Right atrium auricular region (tissue), 2 donors: ENCODE data around the gene PRPF19. TPM values are rescaled to one million over a fixed set of nuclear protein-coding genes. Genes with fewer than 3 reads are reported as not detected.
A peak's percentile ranks its signal among the peaks of the same experiment; 100 is the strongest.

Experiments used
- DNase-seq: peaks from one replicate; pipeline ENCODE4 v3.0.0-alpha.2; 2019; ENCODE audit warnings: low spot score
- H3K27ac ChIP-seq, 2 donors: fragments of 200-600 bp; sonication (generic); 1 replicate in 1 of 2; 2 replicates in 1 of 2; pipeline ENCODE4 v1.5.1; 2016 to 2019
- H3K27me3 ChIP-seq, 2 donors: fragments of 200-600 bp; sonication (generic); one replicate each; pipeline versions ENCODE4 v1.5.1 to v1.6.0; 2017 to 2019
- H3K36me3 ChIP-seq: fragments of 200-600 bp; sonication (generic); one replicate; pipeline ENCODE4 v1.5.1; 2016
- H3K4me1 ChIP-seq, 2 donors: fragments of 200-600 bp; sonication (generic); one replicate each; pipeline versions ENCODE4 v1.5.1 to v1.6.0; 2017 to 2019
- H3K4me3 ChIP-seq, 2 donors: fragments of 200-600 bp; sonication (generic); 1 replicate in 1 of 2; 2 replicates in 1 of 2; pipeline ENCODE4 v1.5.1; 2017 to 2019; ENCODE audit warnings: mild to moderate bottlenecking in 1 of 2, moderate library complexity in 1 of 2
- H3K9me3 ChIP-seq, 2 donors: fragments of 200-600 bp; sonication (generic); one replicate each; pipeline ENCODE4 v1.5.1; 2019
- total RNA-seq, 2 donors: library from RNA; depleted of rRNA; stranded (reverse); fragments of >200 nt; gene quantifications; one replicate each; pipeline ENCODE4 v1.1.0, GENCODE V29; 2016
- TF ChIP-seq, protein P1 (sequence below), 2 donors: fragments of 200-600 bp; sonication (generic); IDR thresholded peaks; one replicate each; pipeline ENCODE4 v1.5.1; 2019; ENCODE audit warnings: antibody characterized with exemption in 2 of 2

Gene PRPF19
- total RNA-seq = 10 to 100 TPM; 20.3 to 46.2 TPM

DNA sequence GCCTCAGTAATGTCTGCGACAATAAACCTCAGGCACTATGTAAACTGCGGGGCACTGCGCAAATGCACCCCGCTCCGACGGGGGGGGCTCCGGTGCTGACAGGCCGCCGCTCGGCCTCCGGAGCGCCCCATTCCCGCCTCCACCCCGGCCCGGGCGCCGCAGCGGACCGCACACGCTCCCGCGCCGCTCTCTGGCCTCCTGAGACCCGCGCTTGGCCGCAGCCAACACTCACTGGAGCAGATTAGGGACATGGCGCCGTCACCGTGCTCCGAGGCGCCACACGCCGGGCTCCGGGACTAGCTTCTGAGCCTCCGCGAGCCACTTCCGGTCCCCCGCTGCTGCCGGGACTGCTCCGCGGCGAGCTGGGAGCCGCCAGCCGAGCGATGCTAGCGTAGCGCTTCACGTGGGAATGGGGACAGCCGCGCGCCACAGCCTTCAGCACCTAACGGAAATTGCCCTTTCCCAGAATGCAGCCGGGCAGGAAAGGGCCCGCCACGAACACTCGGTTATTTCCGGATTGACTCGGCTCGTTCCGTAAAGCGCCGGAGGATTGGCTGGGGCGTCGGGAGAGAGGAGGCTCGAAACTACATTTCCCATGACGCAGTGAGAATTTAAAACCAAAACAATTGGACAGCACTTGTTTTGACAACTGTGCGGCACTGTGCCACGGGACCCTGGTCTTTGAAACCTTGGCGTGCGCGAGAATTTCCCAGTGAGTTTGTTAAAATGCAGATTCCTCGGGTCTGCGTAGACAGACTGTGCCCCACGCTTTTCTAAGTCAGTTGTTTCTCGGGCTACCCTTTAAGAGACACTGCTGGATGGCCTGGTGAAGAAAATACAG, at the start of gene PRPF19:
TSS of gene PRPF19 (minus strand) at position 454 of the 841 bp plus-strand sequence. CDS start at position 251, 203 bp downstream.
- DNase-seq = peak; percentile 97
- peak within 1 kb of the TSS; percentile 89 to 97 for H3K27ac ChIP-seq
- H3K4me3 ChIP-seq = peak within 1 kb of the TSS; percentile 92 to 100
- H3K9me3 ChIP-seq = no peaks in the 10 kb centered on the region
- H3K4me1 ChIP-seq = peaks cover 0 to 33% of the 10 kb centered on the region in 2 donors
- H3K27me3 ChIP-seq = no peaks in the 10 kb centered on the region
- H3K36me3 ChIP-seq = peaks cover 19% of the 10 kb centered on the region
- TF ChIP-seq, protein P1, sequence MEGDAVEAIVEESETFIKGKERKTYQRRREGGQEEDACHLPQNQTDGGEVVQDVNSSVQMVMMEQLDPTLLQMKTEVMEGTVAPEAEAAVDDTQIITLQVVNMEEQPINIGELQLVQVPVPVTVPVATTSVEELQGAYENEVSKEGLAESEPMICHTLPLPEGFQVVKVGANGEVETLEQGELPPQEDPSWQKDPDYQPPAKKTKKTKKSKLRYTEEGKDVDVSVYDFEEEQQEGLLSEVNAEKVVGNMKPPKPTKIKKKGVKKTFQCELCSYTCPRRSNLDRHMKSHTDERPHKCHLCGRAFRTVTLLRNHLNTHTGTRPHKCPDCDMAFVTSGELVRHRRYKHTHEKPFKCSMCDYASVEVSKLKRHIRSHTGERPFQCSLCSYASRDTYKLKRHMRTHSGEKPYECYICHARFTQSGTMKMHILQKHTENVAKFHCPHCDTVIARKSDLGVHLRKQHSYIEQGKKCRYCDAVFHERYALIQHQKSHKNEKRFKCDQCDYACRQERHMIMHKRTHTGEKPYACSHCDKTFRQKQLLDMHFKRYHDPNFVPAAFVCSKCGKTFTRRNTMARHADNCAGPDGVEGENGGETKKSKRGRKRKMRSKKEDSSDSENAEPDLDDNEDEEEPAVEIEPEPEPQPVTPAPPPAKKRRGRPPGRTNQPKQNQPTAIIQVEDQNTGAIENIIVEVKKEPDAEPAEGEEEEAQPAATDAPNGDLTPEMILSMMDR (IDR thresholded peaks at IDR 0.05) = no peak

DNA sequence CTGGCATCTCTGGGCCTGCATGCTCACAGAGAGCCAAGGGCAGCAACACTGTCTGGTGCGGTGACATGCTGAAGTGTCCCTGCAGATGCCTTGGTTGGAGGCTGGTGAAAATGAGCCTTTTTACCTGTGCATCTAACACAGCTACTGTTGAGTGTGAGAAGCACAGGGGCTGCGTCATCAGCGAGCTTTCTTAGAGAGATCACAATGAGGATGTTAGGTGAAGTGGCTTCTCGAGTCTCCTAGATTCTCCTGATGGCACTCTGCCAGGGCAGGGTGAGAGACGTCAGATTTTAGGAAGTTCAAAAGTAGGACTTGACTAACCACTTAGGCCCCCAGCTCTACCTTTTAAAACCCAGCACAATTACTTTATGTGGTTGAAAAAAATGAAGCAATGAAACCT, 49.2 kb upstream of the PRPF19 start:
- TF ChIP-seq, protein P1 (IDR thresholded peaks at IDR 0.05) = no peak
- H3K9me3 ChIP-seq = no peaks in the 10 kb centered on the region
- no peak for DNase-seq

DNA sequence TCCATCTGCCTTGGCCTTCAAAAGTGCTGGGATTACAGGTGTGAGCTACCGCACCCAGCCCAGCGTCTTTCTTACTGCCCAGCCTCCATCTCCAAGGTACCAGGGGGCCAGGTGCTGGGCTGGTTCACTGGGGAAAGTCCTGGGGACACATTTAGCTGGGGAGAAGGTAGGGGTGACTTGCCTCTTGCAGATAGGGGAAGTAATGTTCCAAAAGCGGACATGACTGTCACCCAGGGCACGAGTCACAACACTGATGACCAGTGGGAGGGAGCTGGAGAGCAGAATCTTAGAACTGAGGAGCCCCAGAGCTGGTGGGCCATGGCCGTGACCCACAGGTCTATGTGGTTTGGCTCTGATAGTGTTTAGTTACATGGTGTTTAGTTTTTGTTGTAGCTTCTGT, 48.0 kb upstream of the PRPF19 start:
- Histone ChIP-seq H3K27me3 (no peaks in the 10 kb centered on the region), H3K9me3 (no peaks in the 10 kb centered on the region), H3K4me1 (peaks cover 0 to 21% of the 10 kb centered on the region in 2 donors), H3K4me3 (no peak overlapping the region), H3K36me3 (no peaks in the 10 kb centered on the region), H3K27ac (no peak overlapping the region)
- TF ChIP-seq, protein P1 (IDR thresholded peaks at IDR 0.05) = no peak
- no peak for DNase-seq

More for the DNA sequence above, 49.2 kb upstream of the PRPF19 start:
- H3K4me1 ChIP-seq = peaks cover 0 to 9% of the 10 kb centered on the region in 2 donors
- H3K27me3 ChIP-seq = no peaks in the 10 kb centered on the region
- no peak overlapping the region for H3K4me3 ChIP-seq
- H3K36me3 ChIP-seq = no peaks in the 10 kb centered on the region
- no peak overlapping the region for H3K27ac ChIP-seq

DNA sequence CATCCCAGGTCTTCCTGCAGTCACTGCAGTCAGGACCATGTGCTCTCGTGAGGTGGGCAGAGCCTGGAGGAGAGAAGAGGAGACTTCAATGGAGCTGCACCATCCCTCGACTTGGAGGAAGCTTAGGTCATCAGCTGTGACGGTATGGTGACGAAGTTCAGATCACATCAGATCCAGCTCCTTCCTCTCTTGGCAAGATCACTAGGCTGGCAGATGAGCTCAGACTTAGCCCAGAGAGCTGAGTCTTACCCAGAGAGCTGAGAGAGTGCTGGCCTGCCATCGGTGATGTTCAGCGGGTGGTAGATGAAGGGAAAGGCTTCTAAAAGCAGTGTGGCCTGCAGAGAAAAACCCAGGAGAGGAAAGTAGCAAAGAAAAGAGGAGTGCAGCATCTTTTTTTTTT, 47.4 kb upstream of the PRPF19 start:
- H3K27me3 ChIP-seq = no peaks in the 10 kb centered on the region
- H3K36me3 ChIP-seq = no peaks in the 10 kb centered on the region
- DNase-seq = no peak
- H3K4me3 ChIP-seq = no peak overlapping the region
- no peak overlapping the region for H3K27ac ChIP-seq
- TF ChIP-seq, protein P1 (IDR thresholded peaks at IDR 0.05) = no peak
- peaks cover 0 to 21% of the 10 kb centered on the region in 2 donors for H3K4me1 ChIP-seq
- no peaks in the 10 kb centered on the region for H3K9me3 ChIP-seq

DNA sequence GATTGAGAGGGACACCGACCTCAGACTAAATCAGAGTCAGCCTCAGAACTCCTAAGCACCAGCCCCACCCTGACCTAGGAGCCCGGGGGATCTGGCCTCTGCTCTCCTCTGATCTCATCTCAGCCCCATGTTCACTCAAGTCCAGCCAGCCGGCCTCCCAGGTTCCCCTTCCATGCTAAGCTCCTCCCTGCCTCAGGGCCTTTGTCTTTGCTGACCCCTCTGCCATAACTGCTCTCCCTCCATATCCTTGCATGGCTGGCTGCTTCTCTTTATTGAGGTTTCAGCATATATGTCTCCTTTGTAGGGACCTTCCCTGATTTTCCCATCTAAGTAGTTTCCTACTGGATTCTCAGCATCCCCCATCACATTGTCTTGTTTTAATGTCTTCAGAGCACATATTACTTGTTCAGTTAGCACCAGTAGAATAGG, 46.4 kb upstream of the PRPF19 start:
- no peaks in the 10 kb centered on the region for H3K9me3 ChIP-seq
- peak overlapping the region; percentile 81 to 86 for H3K27ac ChIP-seq
- no peaks in the 10 kb centered on the region for H3K36me3 ChIP-seq
- TF ChIP-seq, protein P1 (IDR thresholded peaks at IDR 0.05) = no peak
- peaks cover 0 to 21% of the 10 kb centered on the region in 2 donors for H3K4me1 ChIP-seq
- peak overlapping the region; percentile 39 to 56 for H3K4me3 ChIP-seq
- no peak for DNase-seq
- no peaks in the 10 kb centered on the region for H3K27me3 ChIP-seq
